ENCODE results near the gene ARHGEF10L.

Gene ARHGEF10L

DNA sequence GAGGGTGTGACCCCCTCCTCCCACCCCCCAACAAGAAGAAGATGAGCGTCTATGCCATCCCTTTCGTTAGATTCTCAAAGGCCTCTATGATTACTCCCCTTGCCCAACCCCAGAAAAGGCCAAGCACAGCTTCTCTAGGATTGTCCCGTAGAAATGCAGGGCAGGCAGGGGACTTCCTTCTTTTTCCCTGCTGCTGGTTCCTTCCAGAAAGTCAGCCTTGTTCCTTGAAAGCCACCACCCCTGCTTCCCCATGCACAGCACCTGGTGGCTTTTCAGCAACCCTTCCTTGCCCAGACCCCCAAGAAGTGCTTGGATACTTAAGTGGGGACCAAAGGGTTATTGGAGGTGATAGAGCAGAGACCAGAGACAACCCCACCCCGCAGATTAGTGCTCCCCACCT is 75.1 kb downstream of the ARHGEF10L start:
- no peaks in the 10 kb centered on the region for H3K9me3 ChIP-seq (ENCODE audit: insufficient read depth, low read length)
- no peak overlapping the region for H2AFZ ChIP-seq (ENCODE audit: low read depth, low read length, severe bottlenecking)
- no peak overlapping the region for H3K27ac ChIP-seq (ENCODE audit: low read depth, low read length)
- H3K27me3 ChIP-seq (ENCODE audit: low read length): no peaks in the 10 kb centered on the region
- no peak overlapping the region for H3K9ac ChIP-seq (ENCODE audit: low read length)
- H4K20me1 ChIP-seq (ENCODE audit: low read depth, low read length): no peaks in the 10 kb centered on the region
- no peaks in the 10 kb centered on the region for H3K9me2 ChIP-seq (replicated peaks; ENCODE audit: insufficient read depth, low read length)
- no peaks in the 10 kb centered on the region for H3K79me2 ChIP-seq (ENCODE audit: insufficient read depth, low read length)
- TF ChIP-seq, protein P1, sequence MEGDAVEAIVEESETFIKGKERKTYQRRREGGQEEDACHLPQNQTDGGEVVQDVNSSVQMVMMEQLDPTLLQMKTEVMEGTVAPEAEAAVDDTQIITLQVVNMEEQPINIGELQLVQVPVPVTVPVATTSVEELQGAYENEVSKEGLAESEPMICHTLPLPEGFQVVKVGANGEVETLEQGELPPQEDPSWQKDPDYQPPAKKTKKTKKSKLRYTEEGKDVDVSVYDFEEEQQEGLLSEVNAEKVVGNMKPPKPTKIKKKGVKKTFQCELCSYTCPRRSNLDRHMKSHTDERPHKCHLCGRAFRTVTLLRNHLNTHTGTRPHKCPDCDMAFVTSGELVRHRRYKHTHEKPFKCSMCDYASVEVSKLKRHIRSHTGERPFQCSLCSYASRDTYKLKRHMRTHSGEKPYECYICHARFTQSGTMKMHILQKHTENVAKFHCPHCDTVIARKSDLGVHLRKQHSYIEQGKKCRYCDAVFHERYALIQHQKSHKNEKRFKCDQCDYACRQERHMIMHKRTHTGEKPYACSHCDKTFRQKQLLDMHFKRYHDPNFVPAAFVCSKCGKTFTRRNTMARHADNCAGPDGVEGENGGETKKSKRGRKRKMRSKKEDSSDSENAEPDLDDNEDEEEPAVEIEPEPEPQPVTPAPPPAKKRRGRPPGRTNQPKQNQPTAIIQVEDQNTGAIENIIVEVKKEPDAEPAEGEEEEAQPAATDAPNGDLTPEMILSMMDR (IDR thresholded peaks at IDR 0.05; ENCODE audit: insufficient read depth, low read length, poor library complexity, severe bottlenecking): no peak
- TF ChIP-seq EZH2phosphoT487 (conservative IDR thresholded peaks at IDR 0.05; ENCODE audit: low read length): no peak
- H3K36me3 ChIP-seq (ENCODE audit: low read length): no peaks in the 10 kb centered on the region
- H3K4me3 ChIP-seq (ENCODE audit: insufficient read depth, low read length, poor library complexity, severe bottlenecking): no peak overlapping the region
- H3F3A ChIP-seq (ENCODE audit: insufficient read depth): no peaks in the 10 kb centered on the region
- H3K4me2 ChIP-seq (ENCODE audit: low read depth, low read length, poor library complexity, severe bottlenecking): no peak overlapping the region

GRCh38 chr1:17615157-17615556 is 75.7 kb downstream of the ARHGEF10L start:
- Histone ChIP-seq H3K79me2 (ENCODE audit: insufficient read depth, low read length) (no peaks in the 10 kb centered on the region), H3K4me2 (ENCODE audit: low read depth, low read length, poor library complexity, severe bottlenecking) (no peak overlapping the region), H3K36me3 (ENCODE audit: low read length) (no peaks in the 10 kb centered on the region), H3K27me3 (ENCODE audit: low read length) (no peaks in the 10 kb centered on the region), H2AFZ (ENCODE audit: low read depth, low read length, severe bottlenecking) (no peak overlapping the region), H3K27ac (ENCODE audit: low read depth, low read length) (no peak overlapping the region), H3K9me2 (replicated peaks; ENCODE audit: insufficient read depth, low read length) (no peaks in the 10 kb centered on the region), H4K20me1 (ENCODE audit: low read depth, low read length) (no peaks in the 10 kb centered on the region), H3K9me3 (ENCODE audit: insufficient read depth, low read length) (no peaks in the 10 kb centered on the region), H3K4me3 (ENCODE audit: insufficient read depth, low read length, poor library complexity, severe bottlenecking) (no peak overlapping the region), H3F3A (ENCODE audit: insufficient read depth) (no peaks in the 10 kb centered on the region), H3K9ac (ENCODE audit: low read length) (no peak overlapping the region)
- TF ChIP-seq, protein P1 (IDR thresholded peaks at IDR 0.05; ENCODE audit: insufficient read depth, low read length, poor library complexity, severe bottlenecking): no peak

DNA sequence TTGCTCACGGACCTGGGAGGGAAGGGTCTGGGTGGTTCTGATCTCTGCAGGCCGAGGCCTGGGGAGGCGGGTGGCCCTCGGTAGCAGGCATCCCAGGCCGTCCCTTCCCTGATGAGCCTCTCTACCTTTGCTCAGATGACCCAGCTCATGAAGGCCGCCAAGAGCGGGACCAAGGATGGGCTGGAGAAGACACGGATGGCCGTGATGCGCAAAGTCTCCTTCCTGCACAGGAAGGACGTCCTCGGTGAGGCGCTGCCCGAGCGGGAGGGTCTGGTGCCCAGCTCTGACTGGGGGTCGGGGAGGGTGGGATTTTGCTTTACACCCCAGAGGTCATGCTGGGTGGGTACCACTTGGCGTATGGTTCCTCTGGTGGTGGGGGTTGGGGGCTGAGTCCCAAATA is 76.5 kb downstream of the ARHGEF10L start:
- Histone ChIP-seq H3K27me3 (ENCODE audit: low read length) (no peaks in the 10 kb centered on the region), H3K27ac (ENCODE audit: low read depth, low read length) (no peak overlapping the region), H3K4me3 (ENCODE audit: insufficient read depth, low read length, poor library complexity, severe bottlenecking) (no peak overlapping the region), H3K9me3 (ENCODE audit: insufficient read depth, low read length) (no peaks in the 10 kb centered on the region), H3K4me2 (ENCODE audit: low read depth, low read length, poor library complexity, severe bottlenecking) (no peak overlapping the region), H3K9me2 (replicated peaks; ENCODE audit: insufficient read depth, low read length) (no peaks in the 10 kb centered on the region), H3K9ac (ENCODE audit: low read length) (no peak overlapping the region), H2AFZ (ENCODE audit: low read depth, low read length, severe bottlenecking) (no peak overlapping the region), H3F3A (ENCODE audit: insufficient read depth) (no peaks in the 10 kb centered on the region), H3K36me3 (ENCODE audit: low read length) (no peaks in the 10 kb centered on the region), H4K20me1 (ENCODE audit: low read depth, low read length) (no peaks in the 10 kb centered on the region), H3K79me2 (ENCODE audit: insufficient read depth, low read length) (no peaks in the 10 kb centered on the region)
- TF ChIP-seq, protein P1 (IDR thresholded peaks at IDR 0.05; ENCODE audit: insufficient read depth, low read length, poor library complexity, severe bottlenecking): no peak
- no peak for TF ChIP-seq EZH2phosphoT487 (conservative IDR thresholded peaks at IDR 0.05; ENCODE audit: low read length)
